Stimulated activated CD4-positive, alpha-beta T cell treated with anti-CD3 and anti-CD28 coated beads, TNF-alpha, amount 100 ng/mL, for 24 hours (primary cell): ENCODE data around the gene TMEM107.

Experiments
- DNase-seq, 3 experiments: peaks; one replicate each; pipeline ENCODE4 v3.0.0-alpha.2; 2020; ENCODE audit warnings: low read depth in 3 of 3

The TMEM107 gene

DNA sequence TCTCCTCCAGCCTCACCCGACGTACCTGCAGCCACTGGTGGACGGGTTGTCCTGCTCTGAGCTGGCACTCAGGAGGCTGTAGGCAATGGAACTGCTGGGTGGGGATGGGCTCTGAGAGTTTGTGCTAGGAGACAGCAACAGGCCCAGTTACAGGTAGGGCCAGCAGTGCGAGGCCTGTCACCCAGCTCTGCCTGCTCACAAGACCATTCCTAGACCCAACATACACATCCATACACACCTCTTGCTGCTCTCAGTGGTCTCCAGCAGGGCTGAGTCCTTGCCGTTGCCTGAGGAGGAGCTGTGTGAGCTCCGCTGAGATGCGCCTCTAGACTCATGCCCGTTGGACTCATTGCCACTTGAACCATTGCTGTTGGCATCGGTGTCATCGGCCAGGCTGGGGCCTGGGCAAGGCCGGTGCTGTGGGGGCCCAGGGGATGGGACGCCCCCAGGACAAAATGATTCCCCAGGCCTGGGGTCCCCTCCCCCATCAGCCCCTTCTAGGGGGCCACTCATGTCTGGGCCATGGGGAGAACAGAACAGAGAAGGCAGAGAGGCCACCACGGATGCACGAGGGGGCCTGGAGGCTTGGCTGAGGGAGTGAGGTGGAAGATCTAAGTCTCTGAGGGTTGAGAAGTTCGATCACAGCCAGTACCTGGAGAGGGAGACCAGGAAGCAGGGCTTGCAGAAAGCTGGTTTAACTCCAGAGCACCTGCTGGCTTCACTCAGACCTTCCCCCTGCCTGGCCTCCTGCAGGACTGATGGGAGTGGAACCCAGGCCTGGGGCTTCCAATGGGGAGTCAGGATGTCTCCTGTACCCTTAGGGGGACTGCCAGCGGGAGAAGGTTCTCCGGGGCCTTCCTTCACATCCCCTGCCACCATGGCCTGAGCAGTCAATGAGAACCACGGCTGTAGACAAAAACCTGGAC is 25.7 kb downstream of the TMEM107 start:
- DNase-seq: no peak

DNA sequence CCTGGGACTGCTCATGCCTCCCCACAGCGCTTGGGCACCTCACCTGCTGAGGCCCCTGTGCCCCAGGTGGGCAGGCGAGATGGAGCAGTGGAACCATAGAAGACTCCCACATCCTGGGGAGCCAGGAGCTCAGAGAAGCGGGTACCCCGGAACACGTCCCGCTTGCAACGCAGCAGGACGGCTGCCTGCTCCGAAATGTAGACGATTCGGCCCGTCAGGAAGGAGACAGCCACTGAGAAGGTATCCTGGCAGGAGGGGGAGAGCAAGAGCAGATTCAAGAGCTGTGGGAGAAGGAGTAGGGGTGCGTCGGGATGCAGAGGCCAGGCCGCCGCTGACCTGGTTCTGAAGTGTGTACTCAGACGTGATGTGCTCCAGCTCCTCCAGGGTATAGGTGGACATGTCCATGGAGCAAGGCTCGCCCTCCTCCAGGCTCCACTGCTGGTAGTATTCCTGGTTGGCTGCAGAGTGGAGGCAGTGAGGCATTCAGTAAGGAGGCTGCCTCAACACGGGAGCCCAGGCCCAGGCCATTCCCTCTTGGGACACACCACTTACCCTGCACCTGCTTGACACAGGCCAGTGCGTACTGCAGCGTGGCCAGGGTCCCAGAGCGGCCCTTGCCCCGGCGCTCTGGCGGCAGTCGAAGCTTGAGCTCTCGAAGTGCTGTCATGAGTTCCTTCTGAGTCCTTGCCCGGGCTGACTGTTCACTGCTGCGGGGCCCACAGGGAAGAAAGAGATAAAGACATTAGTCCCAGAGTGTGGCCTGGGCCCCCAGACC is 26.6 kb downstream of the TMEM107 start:
- no peak for DNase-seq

DNA sequence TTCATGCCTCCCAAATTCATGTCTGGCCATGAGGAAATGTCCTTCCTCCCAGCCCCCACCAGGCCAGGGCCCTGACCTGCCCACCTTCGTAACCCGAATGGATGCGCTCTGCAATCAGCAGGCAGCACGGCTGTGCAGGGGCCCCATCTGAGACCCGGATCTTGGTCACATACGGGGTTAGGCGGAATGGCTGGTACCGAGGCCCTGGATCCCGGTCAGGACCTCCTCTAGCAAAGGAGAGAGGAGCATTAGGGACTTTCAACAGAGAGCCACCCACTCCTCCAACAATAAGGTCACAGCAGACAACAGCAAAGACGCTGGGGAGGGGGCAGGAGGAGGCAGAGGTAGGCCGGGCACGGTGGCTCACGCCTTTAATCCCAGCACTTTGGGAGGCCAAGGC is 27.6 kb downstream of the TMEM107 start:
- DNase-seq: no peak

DNA sequence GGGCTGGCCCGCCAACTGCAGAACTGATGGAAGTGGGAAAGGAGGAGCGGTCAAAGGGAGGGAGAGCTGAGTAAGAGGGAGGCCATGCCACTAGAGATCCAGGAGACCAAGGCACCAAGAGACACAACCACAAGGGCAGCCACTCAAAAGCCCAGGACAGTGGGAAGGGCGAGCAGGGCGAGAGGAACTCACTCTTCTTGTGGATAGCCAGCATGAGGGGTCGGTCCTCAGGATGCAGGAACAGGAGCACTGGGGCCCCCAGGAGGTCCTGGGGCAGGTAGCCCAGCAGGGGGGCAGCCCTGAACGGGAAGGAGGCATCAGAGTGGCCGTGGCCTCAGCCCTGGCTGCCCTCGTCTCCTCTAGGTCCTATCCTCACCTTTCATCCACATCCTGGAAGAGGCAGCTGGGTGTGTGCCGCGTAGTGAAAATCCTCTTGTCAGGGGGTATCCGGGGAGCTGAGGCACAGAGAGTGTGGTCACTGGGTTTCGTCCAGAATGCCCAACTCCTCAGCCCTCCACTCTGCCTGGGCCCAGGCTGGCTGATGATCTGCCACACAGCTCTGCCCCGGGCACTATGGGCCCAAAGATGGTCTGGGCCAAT is 28.3 kb downstream of the TMEM107 start:
- DNase-seq: no peak

DNA sequence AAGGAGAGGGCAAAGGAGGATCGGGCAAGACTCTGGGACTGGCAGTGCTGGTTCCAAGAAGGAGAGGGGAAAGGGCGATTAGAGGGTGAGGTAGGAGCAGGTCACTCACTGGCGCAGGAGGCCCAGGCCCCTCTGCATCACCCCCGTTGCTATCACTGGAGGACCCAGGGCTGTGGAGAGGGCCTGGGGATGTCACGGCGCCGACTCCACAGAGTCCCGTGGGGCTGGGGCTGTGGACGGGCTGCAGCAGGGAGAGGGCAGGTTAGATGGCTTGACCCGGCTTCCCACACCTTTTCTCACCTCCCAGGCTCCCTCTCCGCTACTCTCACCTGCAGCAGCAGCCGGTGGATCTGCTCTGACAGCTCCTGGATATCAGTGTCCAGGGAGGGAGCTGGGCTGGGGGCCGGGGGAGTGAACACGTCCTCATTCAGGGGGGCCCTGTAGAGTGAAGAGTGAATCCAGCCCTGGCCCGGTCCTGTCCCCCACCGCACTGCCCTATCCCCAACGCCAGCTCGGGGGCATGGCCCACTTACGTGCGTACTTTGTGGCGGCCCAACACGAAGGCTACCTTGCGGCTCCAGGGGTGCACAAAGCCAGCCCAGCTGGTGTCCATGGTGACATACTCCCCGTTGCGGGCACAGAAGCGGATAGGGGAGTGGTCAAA is 28.9 kb downstream of the TMEM107 start:
- no peak for DNase-seq

DNA sequence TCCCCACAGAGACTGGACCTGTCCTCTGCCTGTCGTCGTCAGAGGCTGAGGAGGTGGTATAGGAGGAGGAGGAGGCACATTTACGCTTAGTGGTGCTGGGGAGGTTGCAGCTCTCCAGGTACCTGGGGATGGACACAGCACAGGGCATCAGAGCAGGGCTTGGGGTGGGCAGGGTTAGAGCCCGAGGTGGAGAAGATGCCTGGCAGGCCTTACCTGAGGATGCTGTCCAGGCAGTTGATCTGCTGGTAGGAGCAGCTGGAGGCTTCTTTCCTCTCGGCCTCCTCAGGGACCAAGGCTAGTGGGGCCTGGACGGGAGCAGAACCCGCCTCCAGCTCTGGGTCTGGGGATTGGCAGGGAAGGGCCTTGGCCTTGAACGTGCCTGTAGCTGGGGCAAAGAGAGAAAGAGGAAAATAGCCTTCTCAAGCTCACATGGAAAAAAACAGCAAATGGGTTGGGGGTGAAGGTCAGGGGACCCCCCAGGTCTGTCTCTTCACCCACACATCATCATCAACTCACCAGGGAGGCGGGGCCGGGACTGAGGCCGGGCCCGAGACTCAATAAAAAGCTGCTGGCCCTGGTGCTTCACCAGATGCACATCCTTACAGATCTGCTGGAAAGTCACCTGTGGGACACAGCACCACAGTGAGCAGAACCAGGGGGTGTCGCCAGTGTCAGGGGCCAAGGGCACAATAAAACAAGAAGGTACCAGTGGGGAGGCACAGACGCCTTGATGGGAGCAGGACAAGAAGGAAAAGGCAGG is 29.6 kb downstream of the TMEM107 start:
- no peak for DNase-seq

DNA sequence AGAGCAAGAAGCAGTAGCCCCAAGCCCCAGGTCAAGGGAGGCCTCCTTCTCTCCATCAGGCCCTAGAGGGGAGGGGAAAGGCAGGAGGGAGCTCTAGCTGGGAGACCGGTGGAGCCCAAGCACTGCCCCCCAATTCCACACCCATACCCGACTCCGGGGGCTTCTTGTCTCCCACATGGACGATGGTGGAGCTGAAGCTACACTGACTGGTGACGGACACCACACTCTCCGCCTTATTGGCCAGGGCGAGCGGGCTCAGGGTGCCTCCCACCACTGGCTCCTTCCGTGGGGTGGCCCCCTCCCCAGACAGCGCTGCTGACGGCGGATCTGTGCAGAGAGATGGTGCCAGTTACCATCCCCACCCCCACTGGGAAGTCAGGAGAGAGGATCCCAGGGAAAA is 30.4 kb downstream of the TMEM107 start:
- DNase-seq: no peak

DNA sequence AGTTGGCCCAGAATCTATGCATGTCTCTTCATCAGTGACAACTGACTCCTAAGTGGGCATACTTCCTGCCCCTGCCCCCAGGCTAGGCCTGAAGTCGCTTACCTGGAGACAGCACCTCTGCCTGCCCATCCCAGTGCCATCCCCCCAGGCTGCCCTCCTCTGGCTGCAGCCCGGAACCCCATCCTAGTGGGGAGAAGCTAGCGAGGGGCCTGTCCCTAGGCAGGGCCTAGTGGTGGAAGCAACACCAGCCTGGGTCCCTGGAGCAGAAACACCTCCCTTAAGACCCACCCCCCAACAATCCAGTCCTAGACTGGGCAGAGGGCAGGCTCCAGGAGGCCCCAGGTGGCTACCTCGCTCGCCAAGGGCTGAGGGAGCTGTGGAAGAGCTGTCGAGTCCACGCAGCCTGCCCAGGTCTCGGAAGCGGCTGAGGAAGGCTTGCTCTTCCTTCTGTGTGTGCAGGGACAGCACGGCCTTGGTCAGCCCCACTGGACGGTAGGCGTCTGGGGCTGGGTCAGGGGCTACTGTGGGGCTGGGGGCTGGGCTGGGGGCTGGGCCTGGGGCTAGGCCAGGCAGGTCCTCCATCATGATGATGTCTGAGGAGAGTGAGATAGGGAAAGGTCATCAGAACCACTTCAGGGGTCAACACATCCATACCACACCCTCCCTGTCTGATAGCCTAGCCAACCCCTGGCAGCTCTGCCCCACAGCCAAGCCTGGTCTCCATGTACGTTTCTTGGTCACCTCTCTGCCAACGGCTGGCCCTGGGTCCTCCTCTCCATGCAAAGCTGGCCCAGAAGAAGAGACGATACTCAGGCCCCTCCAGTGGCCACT is 31.6 kb downstream of the TMEM107 start:
- no peak for DNase-seq

DNA sequence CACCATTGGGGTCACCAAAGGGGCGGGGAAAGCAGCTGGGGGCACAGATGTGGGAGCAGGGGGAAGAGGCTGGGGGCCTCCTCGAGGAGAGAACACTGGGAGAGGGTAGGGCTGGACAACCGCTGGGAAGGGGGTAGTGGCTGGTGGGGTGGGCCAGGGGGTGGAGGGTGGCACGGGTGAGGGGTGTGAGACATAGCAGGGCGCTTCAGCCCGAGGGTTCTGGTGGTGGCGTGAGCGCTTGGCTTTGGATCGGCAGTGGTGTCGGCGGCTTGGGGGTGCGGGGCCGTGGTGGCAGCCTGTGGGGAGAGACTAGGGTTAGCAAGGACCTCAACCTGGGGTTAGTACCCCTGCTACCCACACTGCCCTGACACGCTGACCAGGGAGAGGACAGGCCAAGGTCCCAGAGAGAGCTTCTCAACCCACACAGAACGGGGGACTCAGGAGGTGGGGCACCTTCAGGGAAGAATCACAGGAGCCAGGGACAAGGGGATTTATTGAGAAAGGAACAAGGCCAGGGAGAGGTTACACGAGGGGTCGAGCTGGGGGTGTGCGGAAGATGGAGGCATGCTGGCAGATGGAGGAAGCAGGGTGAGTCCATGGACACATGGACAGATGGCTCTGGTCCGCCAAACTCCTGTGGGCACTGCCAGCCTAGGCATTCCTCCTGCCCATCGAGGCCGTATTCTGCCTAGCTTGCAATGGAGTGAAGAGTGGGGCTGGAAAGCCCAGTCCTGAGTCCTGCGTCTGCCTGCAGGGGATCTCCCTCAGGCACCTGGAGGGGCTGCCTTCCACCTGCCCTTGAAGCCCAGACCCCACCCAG is 32.4 kb downstream of the TMEM107 start:
- DNase-seq: no peak

DNA sequence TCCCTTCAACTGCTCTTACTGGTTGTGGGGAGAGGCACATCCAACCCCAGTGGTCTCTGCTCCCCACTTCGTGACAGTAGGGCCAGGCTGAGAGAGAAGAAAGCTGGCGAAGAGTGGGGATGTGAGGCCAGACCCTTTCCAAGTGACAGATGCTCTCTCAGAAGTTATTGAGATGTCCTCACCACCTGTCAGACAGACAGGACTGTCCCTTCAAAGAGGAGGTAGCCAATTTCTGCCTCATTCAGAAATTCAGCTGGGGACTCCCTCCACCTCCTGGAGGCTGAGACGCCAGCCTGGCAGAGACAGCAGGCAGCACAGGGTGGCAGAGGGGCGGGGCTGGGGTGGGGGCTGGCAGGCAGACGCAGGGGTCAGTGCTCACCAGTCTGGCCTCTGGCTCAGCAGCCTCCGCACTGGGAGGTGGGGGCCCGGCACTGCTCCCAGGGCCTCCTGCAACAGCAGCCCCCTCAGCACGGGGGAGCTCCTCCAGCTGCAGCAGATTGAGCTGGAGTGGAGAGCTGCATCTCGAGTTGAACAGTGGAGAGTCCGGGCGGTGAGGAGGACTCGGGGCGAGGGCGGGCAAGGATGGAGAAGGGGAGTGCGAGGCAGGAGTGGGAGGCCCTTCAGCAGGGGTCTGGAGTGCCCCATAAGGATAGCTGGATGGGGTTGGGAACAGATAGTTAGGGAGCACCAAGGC is 33.1 kb downstream of the TMEM107 start:
- DNase-seq: no peak

DNA sequence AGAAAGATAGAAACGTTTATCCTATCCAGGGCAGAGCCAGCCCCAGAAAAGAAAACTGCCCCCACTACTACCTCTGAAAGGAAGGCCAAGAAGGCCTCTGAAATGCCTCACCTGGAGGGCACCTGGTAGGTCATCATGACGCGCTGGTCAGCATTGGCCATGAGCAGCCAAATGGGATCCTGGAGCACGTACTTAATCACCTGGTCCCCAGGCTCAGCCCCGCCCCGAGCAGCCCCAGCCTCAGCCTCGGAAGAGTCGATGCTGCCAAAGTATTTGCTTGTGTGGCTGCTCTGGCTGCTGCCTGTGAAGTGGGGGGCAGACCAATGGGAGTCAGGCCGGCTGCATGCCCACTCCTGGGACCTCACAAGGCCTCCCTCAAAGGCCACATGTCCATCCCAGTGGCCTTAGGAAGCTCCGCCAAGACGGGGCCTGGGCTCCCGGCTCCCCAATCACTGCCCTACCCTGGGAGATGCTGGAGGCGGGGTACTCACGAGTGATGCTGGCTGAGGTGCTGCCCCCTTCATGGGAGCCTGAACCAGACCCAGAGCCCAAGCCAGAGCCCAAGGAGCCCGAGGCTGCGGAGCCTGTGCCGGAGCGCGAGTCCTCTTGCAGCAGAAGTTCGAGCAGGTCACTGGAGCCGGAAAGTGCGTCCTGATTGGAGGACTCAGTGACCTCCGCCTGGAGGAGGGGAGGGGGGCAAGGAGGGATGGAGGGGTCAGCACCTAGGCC is 33.9 kb downstream of the TMEM107 start:
- no peak for DNase-seq

DNA sequence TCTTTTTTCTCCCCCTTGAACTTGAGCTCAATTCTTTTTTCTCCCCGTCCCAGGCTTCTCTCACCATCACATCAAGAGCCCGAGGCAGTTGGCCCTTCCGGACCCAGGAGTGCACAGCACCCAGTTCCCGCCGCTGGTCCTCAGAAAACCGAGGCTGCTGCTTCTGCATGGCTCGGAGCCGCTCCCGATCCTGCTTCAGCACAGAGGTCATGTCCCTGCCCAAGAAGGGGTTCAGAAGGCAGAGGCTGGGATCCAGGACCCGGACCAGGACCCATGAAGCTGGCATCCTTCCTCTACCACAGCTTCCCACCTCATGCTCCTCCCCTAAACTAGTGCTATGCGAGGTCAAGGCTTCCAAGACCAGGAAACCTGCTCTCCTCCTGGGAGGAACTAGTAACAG is 34.4 kb downstream of the TMEM107 start:
- no peak for DNase-seq

DNA sequence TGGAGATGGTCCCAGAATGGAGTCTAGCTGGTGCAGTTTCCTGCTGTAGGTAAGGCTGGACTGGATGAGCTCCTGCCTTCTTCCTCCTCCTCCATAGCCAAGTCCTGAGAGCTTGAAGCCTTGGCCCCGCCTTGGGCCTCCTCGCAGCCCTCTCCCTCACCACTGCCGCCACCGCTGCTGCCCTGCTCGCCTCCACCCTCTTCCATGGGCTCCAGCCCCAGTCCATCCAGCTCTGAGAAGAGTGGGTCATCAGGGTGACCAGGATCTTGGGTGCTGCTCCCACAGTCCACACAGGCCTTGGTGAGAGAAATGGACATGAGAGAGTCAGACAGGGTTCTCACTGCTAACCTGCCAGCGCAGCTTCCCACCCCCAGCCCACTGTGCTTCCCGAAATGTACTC is 35.1 kb downstream of the TMEM107 start:
- no peak for DNase-seq

DNA sequence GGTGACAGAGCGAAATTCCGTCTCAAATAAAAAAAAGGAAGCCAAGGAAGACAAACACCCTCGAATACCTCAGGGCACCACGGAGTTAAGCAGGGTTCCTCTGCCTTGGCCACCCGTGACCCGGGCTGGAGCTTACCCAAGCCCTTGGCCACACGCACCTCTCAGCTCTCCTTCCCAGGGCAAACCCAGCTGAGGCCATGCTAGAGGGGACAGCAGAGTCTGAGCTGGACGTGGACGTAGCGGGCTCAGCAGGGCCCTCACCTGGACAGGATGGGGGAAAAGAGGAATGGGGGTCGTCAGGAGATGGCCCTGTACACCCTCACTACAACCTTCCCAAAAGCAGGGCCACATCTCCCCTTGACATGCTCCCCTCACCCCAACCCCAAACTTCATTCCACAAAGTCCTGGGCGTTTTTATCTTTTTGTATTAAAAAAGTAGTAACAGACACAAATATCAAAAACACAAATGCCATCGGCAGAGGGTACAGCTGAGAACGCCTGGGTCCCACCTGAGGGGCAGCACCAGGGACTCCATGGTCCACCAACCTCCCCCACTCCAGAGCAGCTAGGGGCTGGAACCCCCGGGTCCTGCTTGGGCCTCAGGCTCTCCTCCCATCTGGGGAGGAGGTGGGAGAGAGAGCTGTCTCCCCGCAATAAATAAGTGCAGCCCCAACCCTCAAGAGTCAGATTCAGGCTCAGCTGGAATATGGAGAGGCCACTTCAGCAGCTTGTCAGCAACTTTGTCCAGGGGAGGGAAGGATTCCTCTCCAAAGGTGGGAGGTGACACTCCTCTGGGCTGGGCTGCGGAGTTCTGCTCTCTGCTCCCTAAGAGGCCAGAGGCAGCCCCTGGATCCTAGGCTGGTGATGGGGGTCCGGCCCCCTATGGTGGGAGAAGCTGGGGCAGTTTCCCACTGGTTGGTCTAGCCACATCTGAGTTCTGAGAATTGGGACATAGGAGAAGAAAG is 35.8 kb downstream of the TMEM107 start:
- no peak for DNase-seq

DNA sequence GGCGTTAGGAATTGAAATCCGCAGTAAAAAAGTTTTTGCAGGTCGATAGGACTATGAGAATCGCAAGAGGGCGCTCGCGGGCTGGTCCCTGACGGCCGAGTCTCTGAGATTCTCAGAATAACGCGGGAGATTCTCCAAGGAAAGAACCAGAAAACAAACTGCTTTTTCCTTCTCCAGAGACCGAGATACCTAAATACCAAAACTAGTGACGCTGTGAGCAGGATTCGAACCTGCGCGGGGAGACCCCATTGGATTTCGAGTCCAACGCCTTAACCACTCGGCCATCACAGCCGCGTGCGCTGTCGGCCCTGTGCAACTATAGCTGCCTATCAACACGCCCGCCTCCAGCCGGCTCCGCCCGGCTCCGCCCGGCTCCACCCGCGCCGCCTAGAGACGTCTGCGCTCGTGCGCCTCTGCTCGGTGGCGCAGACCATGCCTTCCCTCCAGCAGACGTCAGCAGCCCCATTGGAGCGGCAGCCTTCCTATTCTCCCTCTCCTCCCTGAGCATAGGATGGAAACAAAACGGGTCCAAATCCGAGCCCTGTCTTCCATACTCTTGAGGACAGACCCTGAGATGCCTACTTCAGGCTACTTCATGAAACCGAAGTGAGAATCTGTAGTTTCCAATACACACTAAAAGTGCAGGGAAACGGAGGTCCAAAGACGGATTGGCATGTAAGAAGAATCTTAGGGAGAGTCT is 37.4 kb downstream of the TMEM107 start:
- peak; percentile 93 to 98 (median 97) for DNase-seq

DNA sequence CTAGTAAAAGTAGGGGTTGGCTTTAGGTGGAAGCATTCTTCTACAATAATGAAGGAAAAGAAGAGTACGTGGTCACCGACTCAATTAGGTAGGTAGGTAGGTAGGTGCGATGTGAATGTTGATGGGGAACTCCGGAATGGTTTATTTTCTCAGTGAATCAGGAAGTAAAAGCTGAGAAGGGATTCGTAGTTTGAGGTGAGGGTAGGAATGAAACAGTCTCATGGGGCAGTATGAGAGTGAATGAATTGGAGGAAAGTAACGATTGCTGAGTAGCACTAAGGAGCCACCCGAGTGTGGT is 37.9 kb downstream of the TMEM107 start:
- DNase-seq: no peak
